Fibroblast of pulmonary artery (primary cell): ENCODE measurements around the gene CCDC178.

Source experiments
- DNase-seq: peaks from one replicate; pipeline ENCODE4 v3.0.0-alpha.2; 2010; ENCODE audit warnings: low read depth
- H3K4me3 ChIP-seq: replicated peaks from 2 replicates; pipeline ENCODE4 v1.5.1; 2011; ENCODE audit warnings: low read depth, mild to moderate bottlenecking, control low read depth, low read length, moderate library complexity
- CTCF ChIP-seq: IDR thresholded peaks from 2 replicates; pipeline ENCODE4 v1.5.1; 2011; ENCODE audit warnings: mild to moderate bottlenecking, control low read depth, low read length, inconsistent platforms; ENCODE audit errors: missing control alignments

The CCDC178 gene

GRCh38 chr18:33115917-33116316 lies 324.6 kb downstream of the CCDC178 start:
- DNase-seq: no peak
- H3K4me3 ChIP-seq: no peak overlapping the region
- no peak for TF ChIP-seq CTCF

- no peak for TF ChIP-seq CTCF
- H3K4me3 ChIP-seq: no peak overlapping the region
- DNase-seq: no peak
Observed at GRCh38 chr18:33115476-33115875, 325.0 kb downstream of the CCDC178 start.

GRCh38 chr18:33114749-33115148 lies 325.8 kb downstream of the CCDC178 start:
- no peak for TF ChIP-seq CTCF
- no peak for DNase-seq
- H3K4me3 ChIP-seq: no peak overlapping the region

- no peak overlapping the region for H3K4me3 ChIP-seq
- no peak for TF ChIP-seq CTCF
- no peak for DNase-seq
Observed at GRCh38 chr18:33113416-33113815, 327.1 kb downstream of the CCDC178 start.

- DNase-seq: no peak
- H3K4me3 ChIP-seq: no peak overlapping the region
- no peak for TF ChIP-seq CTCF
Observed at GRCh38 chr18:33107511-33107910, 333.0 kb downstream of the CCDC178 start.

GRCh38 chr18:33101316-33101715 lies 339.2 kb downstream of the CCDC178 start:
- H3K4me3 ChIP-seq: no peak overlapping the region
- no peak for DNase-seq
- no peak for TF ChIP-seq CTCF

- no peak for DNase-seq
- H3K4me3 ChIP-seq: no peak overlapping the region
- TF ChIP-seq CTCF: no peak
Observed at GRCh38 chr18:33099626-33100025, 340.9 kb downstream of the CCDC178 start.
